HG03378 (cell line): ENCODE results near the gene CRX.
"Not testable (repeated sequence)": the region's sequence is repeated elsewhere in the genome, so short reads cannot be mapped to it uniquely, and the experiment has no call there.

Experiments used
- ATAC-seq: cut with Tn5 transposase; IDR thresholded peaks from one replicate; pipeline ENCODE4 v1.9.1; 2021; ENCODE audit warnings: mild to moderate bottlenecking, moderate library complexity; ENCODE audit not compliant: unreplicated experiment

Gene CRX

DNA sequence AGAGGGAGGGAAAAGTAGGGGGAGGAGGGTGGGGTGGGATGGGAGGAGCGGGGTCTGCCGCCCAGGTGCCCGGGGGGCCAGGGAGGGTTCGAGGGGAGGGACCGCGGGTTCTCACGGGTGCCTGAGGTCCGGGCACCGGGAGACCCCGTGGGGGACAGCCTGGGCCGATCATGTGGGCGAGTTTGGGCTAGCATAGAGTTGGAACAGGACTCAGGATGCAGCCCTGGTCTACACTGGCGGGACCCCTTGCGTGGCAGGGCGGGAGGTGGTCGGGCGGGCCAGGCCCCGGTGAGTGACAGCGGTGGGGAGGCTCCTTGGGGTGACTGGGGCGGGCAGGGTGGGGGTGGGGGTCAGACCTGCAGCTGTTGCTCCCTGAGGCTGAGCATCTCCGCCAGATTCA, 18.6 kb upstream of the CRX start:
- not testable (repeated sequence) for ATAC-seq

- ATAC-seq = not testable (repeated sequence)
Measured at GRCh38 chr19:47803671-47804070, 18.1 kb upstream of the CRX start.

DNA sequence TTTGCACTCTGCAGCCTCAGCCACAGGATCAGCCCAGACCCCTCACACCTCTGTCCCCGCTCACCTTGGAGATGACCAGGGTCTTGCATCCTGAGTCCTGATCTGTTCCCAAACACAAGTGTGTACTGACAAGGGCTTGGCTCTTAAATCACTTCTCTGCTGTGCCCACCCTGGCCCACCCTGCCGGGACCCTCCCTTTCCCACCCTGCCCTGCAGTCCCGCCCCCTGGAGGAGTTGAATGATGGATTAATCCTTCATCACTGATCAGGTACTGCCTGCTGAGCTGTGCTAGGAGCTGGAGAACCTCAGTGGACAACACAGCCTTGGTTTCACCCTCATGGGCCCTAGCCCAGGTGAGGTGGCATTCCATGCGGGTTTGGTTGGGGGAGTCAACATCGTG, 17.3 kb upstream of the CRX start, which contains the start of gene TPRX1:
Gene TPRX1, minus strand, starts transcription at position 101 of the 400 bp plus-strand sequence. Its CDS starts 12 bp downstream, at position 89.
- ATAC-seq = not testable (repeated sequence)

- no peak for ATAC-seq
Measured at GRCh38 chr19:47805313-47805712, 16.4 kb upstream of the CRX start.

DNA sequence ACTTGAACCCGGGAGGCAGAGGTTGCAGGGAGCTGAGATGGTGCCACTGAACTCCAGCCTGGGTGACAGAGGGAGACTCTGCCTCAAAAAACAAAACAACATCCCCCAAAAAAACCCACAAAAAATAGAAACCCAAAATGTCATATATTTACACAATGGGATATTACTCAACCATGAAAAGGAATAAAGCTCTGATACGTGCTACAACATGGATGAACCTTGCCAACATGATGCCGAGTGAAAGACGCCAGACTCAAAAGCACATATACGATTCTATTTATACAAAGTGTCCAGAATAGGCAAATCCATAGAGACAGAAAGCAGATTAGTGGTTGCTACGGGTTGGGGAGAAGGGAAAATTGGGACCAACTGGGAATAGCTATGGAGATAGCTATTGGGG, 15.3 kb upstream of the CRX start:
- no peak for ATAC-seq

- no peak for ATAC-seq
Measured at GRCh38 chr19:47813304-47813994, 8.3 kb upstream of the CRX start.

- no peak for ATAC-seq
Measured at GRCh38 chr19:47813995-47814328, 7.8 kb upstream of the CRX start.

GRCh38 chr19:47816270-47816669, 5.5 kb upstream of the CRX start:
- ATAC-seq = not testable (repeated sequence)

- not testable (repeated sequence) for ATAC-seq
Measured at GRCh38 chr19:47818221-47818620, 3.5 kb upstream of the CRX start.

DNA sequence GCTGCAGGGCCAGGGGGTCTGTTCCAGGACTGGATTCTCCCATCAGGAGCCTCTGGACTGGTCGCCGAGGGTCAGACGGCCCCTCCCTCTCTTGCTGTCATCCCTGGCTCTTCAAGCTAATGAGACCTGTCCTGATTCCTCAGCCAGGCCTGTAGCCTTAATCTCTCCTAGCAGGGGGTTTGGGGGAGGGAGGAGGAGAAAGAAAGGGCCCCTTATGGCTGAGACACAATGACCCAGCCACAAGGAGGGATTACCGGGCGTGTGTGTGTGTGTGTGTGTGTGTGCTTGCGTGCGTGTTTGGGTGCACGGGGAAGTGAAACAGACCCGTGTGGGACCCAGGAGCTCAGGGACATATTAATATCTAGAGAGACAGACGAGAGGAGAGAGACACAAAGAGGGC, 1.9 kb upstream of the CRX start:
- no peak for ATAC-seq

DNA sequence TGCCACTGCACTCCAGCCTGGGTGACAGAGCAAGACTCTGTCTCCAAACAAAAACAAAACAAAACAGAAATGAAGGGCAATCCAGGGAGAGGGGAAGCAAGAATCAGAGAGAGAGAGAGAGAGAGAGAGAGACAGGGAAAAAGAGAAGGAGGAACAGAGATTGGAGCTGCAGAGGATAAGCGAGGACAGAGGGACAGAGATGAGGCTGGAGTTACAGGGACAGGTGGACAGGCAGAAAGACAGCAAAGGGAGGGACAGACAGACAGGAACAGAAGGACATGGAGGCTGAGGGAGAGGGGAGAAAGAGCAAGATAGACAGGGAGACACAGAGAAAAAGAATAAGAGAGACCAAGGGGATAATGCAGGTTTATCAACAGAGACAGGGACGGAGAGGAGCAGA, 1.3 kb upstream of the CRX start:
- no peak for ATAC-seq

DNA sequence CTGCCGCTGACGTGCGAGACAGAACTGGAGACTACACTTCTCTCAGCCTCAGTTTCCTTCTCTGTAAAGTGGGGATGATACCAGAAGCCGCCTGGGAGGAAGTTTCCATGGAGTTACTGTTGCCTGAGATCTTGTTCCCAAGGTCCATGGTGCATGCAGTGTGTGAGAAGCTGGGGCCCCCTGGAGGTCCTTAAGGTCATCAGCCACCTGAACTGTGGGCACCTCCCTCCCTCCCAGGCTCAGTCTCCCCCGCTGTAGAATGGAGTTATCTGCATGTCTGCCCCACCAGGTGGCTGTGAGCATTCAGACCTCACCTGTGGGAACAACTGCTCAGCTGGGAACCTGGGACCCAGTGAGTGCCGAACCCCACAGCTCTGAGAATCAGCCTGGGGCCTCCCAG, 2.7 kb downstream of the CRX start:
- ATAC-seq = no peak

GRCh38 chr19:47826800-47827199, 5.1 kb downstream of the CRX start:
- no peak for ATAC-seq

DNA sequence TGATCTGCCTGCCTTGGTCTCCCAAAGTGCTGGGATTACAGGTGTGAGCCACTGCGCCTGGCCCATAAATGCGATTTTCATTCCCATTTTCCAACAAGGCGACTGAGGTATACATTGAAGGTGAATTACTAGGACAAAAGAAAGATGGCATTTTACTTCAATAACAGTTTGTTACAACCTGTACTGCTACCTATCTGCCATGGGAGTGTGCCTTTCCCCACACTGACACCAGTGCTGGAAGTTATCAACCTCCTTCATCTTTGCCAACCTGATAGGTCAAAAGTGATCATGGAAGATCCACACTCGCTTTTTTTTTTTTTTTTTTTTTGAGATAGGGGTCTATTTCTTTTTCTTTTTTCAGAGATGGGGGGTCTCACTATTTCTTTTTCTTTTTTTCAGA, 11.0 kb downstream of the CRX start:
- ATAC-seq = no peak

DNA sequence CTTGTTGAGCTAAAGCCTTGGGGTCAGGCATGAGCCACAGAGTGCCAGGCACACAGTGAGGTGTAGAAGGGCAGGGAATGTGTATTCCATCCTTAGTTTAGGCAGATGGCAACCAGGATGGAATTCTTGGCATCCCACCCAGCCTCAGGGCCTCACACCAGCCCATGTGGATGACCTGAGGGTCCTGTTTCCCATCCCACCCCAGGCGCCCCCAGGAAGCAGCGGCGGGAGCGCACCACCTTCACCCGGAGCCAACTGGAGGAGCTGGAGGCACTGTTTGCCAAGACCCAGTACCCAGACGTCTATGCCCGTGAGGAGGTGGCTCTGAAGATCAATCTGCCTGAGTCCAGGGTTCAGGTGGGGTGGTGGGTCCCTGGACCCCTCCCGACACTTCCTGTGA, 14.3 kb downstream of the CRX start:
- ATAC-seq = no peak

DNA sequence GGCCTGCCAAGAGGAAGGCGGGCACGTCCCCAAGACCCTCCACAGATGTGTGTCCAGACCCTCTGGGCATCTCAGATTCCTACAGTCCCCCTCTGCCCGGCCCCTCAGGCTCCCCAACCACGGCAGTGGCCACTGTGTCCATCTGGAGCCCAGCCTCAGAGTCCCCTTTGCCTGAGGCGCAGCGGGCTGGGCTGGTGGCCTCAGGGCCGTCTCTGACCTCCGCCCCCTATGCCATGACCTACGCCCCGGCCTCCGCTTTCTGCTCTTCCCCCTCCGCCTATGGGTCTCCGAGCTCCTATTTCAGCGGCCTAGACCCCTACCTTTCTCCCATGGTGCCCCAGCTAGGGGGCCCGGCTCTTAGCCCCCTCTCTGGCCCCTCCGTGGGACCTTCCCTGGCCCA, 17.7 kb downstream of the CRX start:
- no peak for ATAC-seq

DNA sequence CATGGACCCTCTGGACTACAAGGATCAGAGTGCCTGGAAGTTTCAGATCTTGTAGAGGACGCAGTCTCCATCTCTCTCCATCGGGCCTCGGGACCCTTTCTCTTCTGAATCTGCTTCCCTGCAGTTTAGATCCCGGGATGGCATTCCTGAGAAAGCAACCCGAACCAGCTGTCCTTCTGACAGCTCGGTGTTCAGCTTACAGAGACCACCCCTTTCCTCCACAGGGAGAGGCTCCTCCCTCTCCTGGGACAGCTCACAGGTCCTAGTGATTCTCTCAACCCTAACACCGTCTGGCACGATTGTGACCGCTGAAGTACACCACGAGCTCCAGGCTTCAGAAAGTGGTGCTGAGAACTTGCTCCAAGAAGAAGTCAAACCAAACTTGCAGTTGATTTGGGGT, 18.2 kb downstream of the CRX start:
- ATAC-seq = no peak

DNA sequence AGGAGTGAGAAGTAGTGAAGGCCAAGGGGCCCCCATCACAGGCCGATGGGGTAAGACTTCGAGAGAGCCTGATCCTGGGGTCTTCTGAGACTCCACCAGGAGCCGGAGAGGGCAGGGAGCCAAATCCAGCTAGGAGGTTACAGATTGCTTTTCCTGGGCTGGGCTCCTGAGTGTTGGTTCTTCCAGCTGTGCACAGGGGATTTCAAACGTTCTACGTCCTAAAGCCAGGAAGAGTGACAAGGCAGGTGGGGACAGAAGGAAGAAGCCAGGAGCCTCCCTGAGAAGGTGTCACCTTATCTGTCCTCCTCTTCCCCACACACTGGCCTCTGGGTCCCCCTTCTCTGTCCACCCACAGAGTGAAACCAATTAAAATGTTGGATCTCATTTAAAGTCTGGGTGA, 21.2 kb downstream of the CRX start:
- no peak for ATAC-seq

GRCh38 chr19:47848425-47848822, 26.7 kb downstream of the CRX start:
- ATAC-seq = no peak

DNA sequence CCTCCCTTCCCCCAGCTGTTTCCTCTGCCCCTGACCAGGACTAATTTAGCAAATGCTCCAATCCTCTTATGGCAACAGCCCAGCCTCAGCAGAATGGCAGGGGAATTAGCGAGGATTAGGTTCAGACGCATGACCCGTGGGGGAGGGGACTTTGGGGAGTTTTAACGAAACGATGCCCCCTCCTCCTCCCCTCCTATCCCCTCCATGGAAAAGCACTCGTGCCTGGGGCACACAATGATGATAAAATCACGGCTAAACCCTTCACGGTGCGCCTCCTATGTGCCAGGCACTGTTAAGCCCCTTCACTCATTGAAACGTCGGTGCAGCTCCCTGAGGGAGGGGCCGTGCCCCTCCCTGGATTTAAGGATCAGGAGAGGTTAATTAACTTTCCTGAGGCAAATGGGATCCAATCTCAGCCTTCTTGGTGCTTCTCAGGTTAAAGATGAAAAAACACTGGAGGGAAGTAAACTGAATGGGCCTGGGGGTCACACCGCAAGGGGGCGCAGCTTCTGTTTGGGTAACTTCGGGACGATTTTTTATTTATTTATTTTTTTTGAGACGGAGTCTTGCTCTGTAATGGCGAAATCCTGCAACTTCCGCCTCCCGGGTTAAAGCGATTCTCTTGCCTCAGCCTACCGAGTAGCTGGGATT, 27.2 kb downstream of the CRX start:
- no peak for ATAC-seq

DNA sequence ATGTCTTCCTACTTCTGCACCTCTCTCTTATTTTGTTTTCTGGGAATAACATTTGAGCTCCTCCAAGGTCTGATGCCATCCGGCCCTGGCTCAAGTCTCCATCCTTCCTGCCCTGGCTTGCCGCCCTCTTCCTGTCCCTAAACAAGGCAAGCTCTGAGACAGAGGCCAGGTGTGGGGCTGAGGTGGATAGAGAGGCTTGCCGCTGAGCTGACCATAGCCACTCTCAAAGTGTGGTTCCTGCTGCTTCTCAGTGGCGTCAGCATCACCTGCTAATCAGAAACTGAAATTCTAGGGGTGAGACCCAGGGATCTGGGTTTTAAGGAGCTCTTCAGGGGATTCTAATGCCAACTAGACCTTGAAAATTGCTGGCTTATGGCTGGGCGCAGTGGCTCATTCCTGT, 31.3 kb downstream of the CRX start:
- ATAC-seq = no peak

- ATAC-seq = no peak
Measured at GRCh38 chr19:47854459-47854858, 32.7 kb downstream of the CRX start.

DNA sequence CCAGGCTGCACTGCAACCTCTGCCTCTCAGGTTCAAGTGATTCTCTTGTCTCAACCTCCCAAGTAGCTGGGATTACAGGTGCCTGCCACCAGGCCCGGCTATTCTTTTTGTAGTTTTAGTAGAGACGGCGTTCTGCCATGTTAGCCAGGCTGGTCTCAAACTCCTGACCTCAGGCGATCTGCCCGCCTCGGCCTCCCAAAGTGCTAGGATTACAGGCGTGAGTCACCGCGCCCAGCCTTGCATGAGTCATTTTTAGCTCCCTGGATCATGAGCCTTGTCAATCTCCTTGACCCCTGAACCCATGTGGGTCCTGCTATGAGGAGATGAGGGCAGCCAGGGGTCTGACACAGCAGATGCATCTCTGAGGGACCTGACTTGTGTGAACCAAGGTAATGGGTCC, 36.5 kb downstream of the CRX start:
- ATAC-seq = not testable (repeated sequence)
